Stimulated activated naive CD8-positive, alpha-beta T cell treated with anti-CD3 and anti-CD28 coated beads, Interleukin-15, Interleukin-2, amounts not matched to agents 100 ng/mL and 50 ng/mL, for 24 hours (primary cell): ENCODE data around the gene OR14A16.

Experiments
- H3K27ac Mint-ChIP-seq: one replicate; pipeline ENCODE4 v1.8.0; 2021; ENCODE audit warnings: mild to moderate bottlenecking, mixed read lengths
- H3K27me3 Mint-ChIP-seq: one replicate; pipeline ENCODE4 v1.8.0; 2021; ENCODE audit warnings: mixed read lengths
- H3K36me3 Mint-ChIP-seq: one replicate; pipeline ENCODE4 v1.8.0; 2021; ENCODE audit warnings: low read depth, mixed read lengths
- H3K4me1 Mint-ChIP-seq: one replicate; pipeline ENCODE4 v1.8.0; 2021; ENCODE audit warnings: low read depth, mixed read lengths
- H3K4me3 Mint-ChIP-seq: one replicate; pipeline ENCODE4 v1.8.0; 2021; ENCODE audit warnings: mild to moderate bottlenecking, mixed read lengths
- H3K9me3 Mint-ChIP-seq: one replicate; pipeline ENCODE4 v1.8.0; 2021; ENCODE audit warnings: mixed read lengths

Gene OR14A16

DNA sequence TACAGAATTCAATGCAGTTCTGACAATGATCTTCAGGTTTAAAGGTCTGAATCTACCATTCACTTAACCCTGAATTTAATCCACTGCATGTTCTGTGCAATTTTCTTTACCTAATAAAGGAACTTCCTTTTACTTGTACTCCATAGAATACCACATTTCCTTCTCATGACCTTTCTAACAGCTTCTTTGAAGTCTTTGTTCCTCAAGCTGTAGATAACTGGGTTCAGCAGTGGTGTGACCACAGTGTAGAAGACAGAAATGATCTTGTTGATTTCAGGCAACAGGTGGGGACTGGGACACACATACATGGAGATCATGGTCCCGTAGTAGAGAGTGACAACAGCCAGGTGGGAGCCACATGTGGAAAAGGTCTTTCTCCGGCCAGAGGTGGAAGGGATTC is 16.9 kb upstream of the OR14A16 start:
- H3K4me1 Mint-ChIP-seq: no peaks in the 10 kb centered on the region
- no peak overlapping the region for H3K27ac Mint-ChIP-seq
- no peak overlapping the region for H3K4me3 Mint-ChIP-seq

GRCh38 chr1:247833601-247834000 is 9.7 kb upstream of the OR14A16 start:
- Mint-ChIP-seq H3K9me3 (no peaks in the 10 kb centered on the region), H3K4me3 (no peak overlapping the region), H3K27ac (no peak overlapping the region), H3K4me1 (no peaks in the 10 kb centered on the region), H3K27me3 (peaks cover 4% of the 10 kb centered on the region), H3K36me3 (no peaks in the 10 kb centered on the region)

More for the DNA sequence above, 16.9 kb upstream of the OR14A16 start:
- H3K36me3 Mint-ChIP-seq: no peaks in the 10 kb centered on the region
- no peaks in the 10 kb centered on the region for H3K9me3 Mint-ChIP-seq
- H3K27me3 Mint-ChIP-seq: no peaks in the 10 kb centered on the region

GRCh38 chr1:247829656-247830055 is 5.7 kb upstream of the OR14A16 start:
- Mint-ChIP-seq H3K36me3 (no peaks in the 10 kb centered on the region), H3K27me3 (peaks cover 4% of the 10 kb centered on the region), H3K4me1 (no peaks in the 10 kb centered on the region), H3K4me3 (no peak overlapping the region), H3K27ac (no peak overlapping the region), H3K9me3 (no peaks in the 10 kb centered on the region)

GRCh38 chr1:247825362-247825761 is 1.4 kb upstream of the OR14A16 start:
- H3K27ac Mint-ChIP-seq: no peak overlapping the region
- no peak overlapping the region for H3K4me3 Mint-ChIP-seq
- H3K36me3 Mint-ChIP-seq: no peaks in the 10 kb centered on the region
- no peaks in the 10 kb centered on the region for H3K9me3 Mint-ChIP-seq
- H3K4me1 Mint-ChIP-seq: no peaks in the 10 kb centered on the region
- H3K27me3 Mint-ChIP-seq: no peaks in the 10 kb centered on the region

DNA sequence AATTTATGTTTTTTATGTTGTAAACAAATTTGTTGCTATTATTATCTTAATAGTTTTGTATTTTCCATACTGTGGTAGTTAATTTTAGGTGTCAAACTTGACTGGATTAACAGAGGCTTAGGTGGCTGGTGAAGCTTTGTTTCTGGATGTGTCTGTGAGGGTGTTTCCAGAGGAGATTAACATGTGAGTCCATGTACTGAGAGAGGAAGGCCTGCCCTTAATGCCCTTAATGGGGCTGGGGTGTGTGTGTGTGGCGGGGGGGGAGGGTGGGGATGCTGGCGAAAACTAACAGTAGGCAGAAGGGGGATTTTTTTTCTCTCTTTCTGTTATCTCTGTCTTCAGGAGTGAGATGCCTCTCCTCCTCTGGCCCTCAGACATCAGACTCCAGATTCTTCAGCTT is 1.9 kb downstream of the OR14A16 start:
- no peaks in the 10 kb centered on the region for H3K27me3 Mint-ChIP-seq
- H3K4me1 Mint-ChIP-seq: no peaks in the 10 kb centered on the region
- H3K36me3 Mint-ChIP-seq: no peaks in the 10 kb centered on the region
- H3K4me3 Mint-ChIP-seq: no peak overlapping the region
- no peak overlapping the region for H3K27ac Mint-ChIP-seq
- no peaks in the 10 kb centered on the region for H3K9me3 Mint-ChIP-seq

DNA sequence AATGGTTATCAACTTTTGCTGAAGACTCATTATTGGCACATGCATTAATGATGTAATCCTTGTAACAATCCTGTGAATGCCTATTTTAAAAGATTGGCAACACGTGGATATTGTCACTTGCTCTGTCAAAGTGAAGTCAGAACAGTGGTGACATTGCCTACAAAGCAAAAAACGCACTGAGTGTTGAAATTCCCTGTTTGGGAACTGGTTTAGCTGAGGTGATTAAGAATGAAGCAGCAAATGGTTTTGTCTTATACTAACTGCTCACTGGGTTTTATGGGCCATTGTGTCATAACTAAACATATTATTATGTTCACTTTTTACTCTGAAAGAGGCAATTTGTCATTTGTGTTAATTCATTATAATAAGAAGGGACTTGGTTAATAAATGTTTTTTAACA is 11.3 kb downstream of the OR14A16 start:
- H3K36me3 Mint-ChIP-seq: no peaks in the 10 kb centered on the region
- H3K27ac Mint-ChIP-seq: no peak overlapping the region
- H3K4me1 Mint-ChIP-seq: no peaks in the 10 kb centered on the region
- no peaks in the 10 kb centered on the region for H3K9me3 Mint-ChIP-seq
- H3K27me3 Mint-ChIP-seq: no peaks in the 10 kb centered on the region
- no peak overlapping the region for H3K4me3 Mint-ChIP-seq

GRCh38 chr1:247797518-247797917 is 26.4 kb downstream of the OR14A16 start:
- no peaks in the 10 kb centered on the region for H3K27me3 Mint-ChIP-seq
- no peaks in the 10 kb centered on the region for H3K4me1 Mint-ChIP-seq
- no peak overlapping the region for H3K27ac Mint-ChIP-seq
- H3K36me3 Mint-ChIP-seq: no peaks in the 10 kb centered on the region
- H3K4me3 Mint-ChIP-seq: no peak overlapping the region
- H3K9me3 Mint-ChIP-seq: no peaks in the 10 kb centered on the region

DNA sequence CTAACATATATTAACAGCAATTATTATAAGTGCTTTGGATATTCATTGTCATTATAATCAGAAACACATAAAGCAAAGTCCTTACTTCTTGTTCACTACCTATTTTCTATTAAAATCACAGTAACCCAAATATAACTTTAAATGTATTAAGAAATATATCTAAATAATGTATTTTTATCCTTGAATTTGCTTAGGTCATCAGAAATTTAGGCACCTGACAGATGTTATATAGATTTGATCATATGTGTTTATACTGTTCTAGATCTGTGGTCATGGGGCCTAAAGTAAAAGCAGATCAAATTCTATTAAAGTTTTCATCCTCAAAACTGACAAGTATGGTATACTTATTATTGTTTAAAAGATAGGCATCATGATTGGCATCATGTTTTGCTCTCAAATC is 54.3 kb downstream of the OR14A16 start:
- no peaks in the 10 kb centered on the region for H3K36me3 Mint-ChIP-seq
- no peaks in the 10 kb centered on the region for H3K27me3 Mint-ChIP-seq
- H3K4me3 Mint-ChIP-seq: no peak overlapping the region
- no peaks in the 10 kb centered on the region for H3K4me1 Mint-ChIP-seq
- H3K27ac Mint-ChIP-seq: no peak overlapping the region
- H3K9me3 Mint-ChIP-seq: no peaks in the 10 kb centered on the region
